Astrocyte (in vitro differentiated cells and primary cell): Measurements from ENCODE around the gene SLC6A7.

ENCODE experiments used
- EZH2 ChIP-seq: IDR thresholded peaks from 2 replicates; pipeline ENCODE4 v1.6.1; 2012; ENCODE audit warnings: mild to moderate bottlenecking, low read length, inconsistent platforms; ENCODE audit not compliant: insufficient read depth
- TF ChIP-seq, protein P1 (sequence below): IDR thresholded peaks from 2 replicates; pipeline ENCODE4 v1.5.1; 2011; ENCODE audit warnings: low read depth, mild to moderate bottlenecking, inconsistent platforms, low read length, moderate library complexity; ENCODE audit not compliant: insufficient read depth

DNA sequence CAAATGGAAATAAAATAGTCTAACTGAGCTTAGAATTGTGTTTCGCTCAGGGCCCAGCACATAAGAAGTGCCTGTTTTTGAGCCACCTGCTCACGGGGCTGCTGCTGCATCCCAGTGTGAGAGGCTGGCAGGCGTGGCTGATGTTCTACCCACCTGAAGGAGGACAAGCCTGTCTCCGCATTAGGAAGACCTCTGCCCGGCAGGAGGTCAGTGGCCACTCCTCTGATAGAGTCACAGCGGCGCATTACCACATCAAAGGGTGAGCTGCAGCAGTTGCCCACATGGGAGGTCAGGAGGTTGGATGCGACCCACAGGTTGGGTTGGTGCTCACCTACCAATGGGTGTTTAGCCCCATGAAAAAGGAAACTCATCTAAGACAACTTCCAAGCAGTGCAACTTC, 3.7 kb upstream of the SLC6A7 start:
- TF ChIP-seq, protein P1, sequence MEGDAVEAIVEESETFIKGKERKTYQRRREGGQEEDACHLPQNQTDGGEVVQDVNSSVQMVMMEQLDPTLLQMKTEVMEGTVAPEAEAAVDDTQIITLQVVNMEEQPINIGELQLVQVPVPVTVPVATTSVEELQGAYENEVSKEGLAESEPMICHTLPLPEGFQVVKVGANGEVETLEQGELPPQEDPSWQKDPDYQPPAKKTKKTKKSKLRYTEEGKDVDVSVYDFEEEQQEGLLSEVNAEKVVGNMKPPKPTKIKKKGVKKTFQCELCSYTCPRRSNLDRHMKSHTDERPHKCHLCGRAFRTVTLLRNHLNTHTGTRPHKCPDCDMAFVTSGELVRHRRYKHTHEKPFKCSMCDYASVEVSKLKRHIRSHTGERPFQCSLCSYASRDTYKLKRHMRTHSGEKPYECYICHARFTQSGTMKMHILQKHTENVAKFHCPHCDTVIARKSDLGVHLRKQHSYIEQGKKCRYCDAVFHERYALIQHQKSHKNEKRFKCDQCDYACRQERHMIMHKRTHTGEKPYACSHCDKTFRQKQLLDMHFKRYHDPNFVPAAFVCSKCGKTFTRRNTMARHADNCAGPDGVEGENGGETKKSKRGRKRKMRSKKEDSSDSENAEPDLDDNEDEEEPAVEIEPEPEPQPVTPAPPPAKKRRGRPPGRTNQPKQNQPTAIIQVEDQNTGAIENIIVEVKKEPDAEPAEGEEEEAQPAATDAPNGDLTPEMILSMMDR, result no peak
- TF ChIP-seq EZH2, result no peak
